Astrocyte of the spinal cord (primary cell): ENCODE results near the gene MACROD2.

ENCODE experiments used
- DNase-seq: peaks from one replicate; pipeline ENCODE4 v3.0.0; 2011; ENCODE audit warnings: low read depth, low spot score
- H3K4me3 ChIP-seq: 2 replicates; pipeline ENCODE4 v1.5.1; 2011; ENCODE audit warnings: low read depth, mild to moderate bottlenecking, low read length, moderate library complexity
- CTCF ChIP-seq: IDR thresholded peaks from 2 replicates; pipeline ENCODE4 v1.5.1; 2012; ENCODE audit warnings: low read depth, mild to moderate bottlenecking, low read length, inconsistent platforms
- in situ Hi-C: cut with HindIII; loops from 2 replicates; pipeline ENCODE4 v1.10.0; 2017; ENCODE audit warnings: low sequenced_read_pairs

MACROD2 gene

GRCh38 chr20:15047601-15048000 is 1052.3 kb downstream of the MACROD2 start:
- no peak overlapping the region for H3K4me3 ChIP-seq
- in situ Hi-C loops = no loop called here
- TF ChIP-seq CTCF = no peak
- no peak for DNase-seq

GRCh38 chr20:15056246-15056645 is 1060.9 kb downstream of the MACROD2 start:
- no peak for DNase-seq
- in situ Hi-C loops = no loop called here
- TF ChIP-seq CTCF = no peak
- H3K4me3 ChIP-seq = no peak overlapping the region

GRCh38 chr20:15058841-15059240 is 1063.5 kb downstream of the MACROD2 start:
- H3K4me3 ChIP-seq = no peak overlapping the region
- DNase-seq = no peak
- in situ Hi-C loops = no loop called here
- TF ChIP-seq CTCF = no peak

- TF ChIP-seq CTCF = no peak
- H3K4me3 ChIP-seq = no peak overlapping the region
- in situ Hi-C loops = no loop called here
- no peak for DNase-seq
Measured at GRCh38 chr20:15059438-15059837, 1064.1 kb downstream of the MACROD2 start.

GRCh38 chr20:15060265-15061060 is 1065.1 kb downstream of the MACROD2 start:
- in situ Hi-C loops = no loop called here
- no peak overlapping the region for H3K4me3 ChIP-seq
- no peak for DNase-seq
- TF ChIP-seq CTCF = no peak

GRCh38 chr20:15061061-15061430 is 1065.7 kb downstream of the MACROD2 start:
- no peak for DNase-seq

More at GRCh38 chr20:15061061-15061430, 1065.7 kb downstream of the MACROD2 start:
- H3K4me3 ChIP-seq = no peak overlapping the region
- no peak for TF ChIP-seq CTCF
- in situ Hi-C loops = no loop called here
